Upper lobe of left lung (tissue), 4 donors: ENCODE results near the gene PFN4.

Experiments
- CTCF ChIP-seq, 6 experiments: fragments of 450-650 bp in 4 of 6; fragments of 200-600 bp in 2 of 6; sonication (generic) in 2 of 6; IDR thresholded peaks; one replicate each; pipeline ENCODE4 v1.5.1; 2016 to 2019; ENCODE audit warnings: antibody characterized with exemption in 6 of 6
- POLR2A ChIP-seq, 4 donors: fragments of 450-650 bp; IDR thresholded peaks; one replicate each; pipeline ENCODE4 v1.5.1; 2016 to 2017; ENCODE audit warnings: antibody characterized with exemption in 4 of 4, mild to moderate bottlenecking in 2 of 4

DNA sequence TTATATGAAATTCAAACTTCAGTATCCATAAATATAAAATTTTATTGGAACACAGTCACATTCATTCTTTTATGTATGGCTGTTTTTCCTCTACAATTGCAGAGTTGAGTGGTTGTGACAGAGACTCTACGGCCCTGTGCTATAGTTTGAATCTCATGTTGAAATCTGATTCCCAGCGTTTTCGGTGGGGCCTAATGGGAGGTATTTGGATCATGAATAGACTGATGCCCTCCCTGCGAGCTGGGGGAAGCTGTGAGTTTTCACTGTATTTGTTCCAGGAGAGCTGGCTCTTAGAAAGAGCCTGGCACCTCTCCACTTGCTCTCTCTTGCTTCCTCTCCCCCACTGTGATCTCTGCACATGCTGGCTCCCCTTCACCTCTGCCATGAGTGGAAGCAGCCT lies 1.7 kb downstream of the PFN4 start:
- no peak for TF ChIP-seq POLR2A (IDR thresholded peaks at IDR 0.05)
- TF ChIP-seq CTCF (IDR thresholded peaks at IDR 0.05): no peak
